ENCODE data around the gene EYS.
"Not testable (repeated sequence)": the region's sequence is repeated elsewhere in the genome, so short reads cannot be mapped to it uniquely, and the experiment has no call there.

The EYS gene

DNA sequence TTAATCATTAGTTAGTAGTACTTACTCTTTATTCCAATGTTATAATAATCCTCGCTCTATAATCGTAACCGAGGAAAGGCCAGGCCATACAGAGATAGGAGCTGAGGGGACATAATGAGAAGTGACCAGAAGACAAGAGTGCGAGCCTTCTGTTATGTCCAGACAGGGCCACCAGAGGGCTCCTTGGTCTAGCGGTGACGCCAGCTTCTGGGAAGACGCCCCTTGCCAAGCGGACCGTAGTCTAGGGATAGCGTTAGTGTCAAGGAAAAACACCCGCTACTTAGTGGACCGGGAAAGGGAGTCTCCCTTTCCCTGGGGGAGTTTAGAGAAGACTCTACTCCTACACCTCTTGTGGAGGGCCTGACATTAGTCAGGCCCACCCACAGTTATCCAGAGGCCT lies 1237.6 kb downstream of the EYS start:
- DNase-seq (ENCODE audit: low spot score): not testable (repeated sequence)

DNA sequence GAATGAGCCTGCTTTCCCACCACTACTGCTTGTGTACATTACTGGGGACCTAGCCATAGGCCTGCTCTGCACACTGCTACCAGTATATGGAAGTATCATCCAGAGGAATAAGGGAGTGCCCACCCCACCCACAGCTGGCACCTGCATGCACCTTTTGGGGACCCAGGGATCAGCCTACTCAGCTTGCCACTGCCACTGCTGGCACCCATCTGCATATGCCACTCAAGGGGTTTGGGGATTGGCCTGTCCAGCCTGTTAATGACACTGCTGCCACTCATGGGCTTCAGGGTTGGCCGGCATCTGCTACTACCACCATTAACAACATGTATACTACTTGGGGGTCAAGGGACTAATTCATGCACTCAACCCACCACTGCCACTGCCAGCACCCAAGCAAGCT lies 1239.4 kb downstream of the EYS start:
- no peak for DNase-seq (ENCODE audit: low spot score)

- DNase-seq (ENCODE audit: low spot score): no peak
These were observed 1247.5 kb downstream of the EYS start for GRCh38 chr6:64459411-64459944.

GRCh38 chr6:64448101-64448500 lies 1258.9 kb downstream of the EYS start:
- DNase-seq (ENCODE audit: low spot score): not testable (repeated sequence)

- no peak for DNase-seq (ENCODE audit: low spot score)
These were observed 1262.0 kb downstream of the EYS start for GRCh38 chr6:64445038-64445437.

GRCh38 chr6:64439274-64439673 lies 1267.8 kb downstream of the EYS start:
- no peak for DNase-seq (ENCODE audit: low spot score)

- DNase-seq (ENCODE audit: low spot score): no peak
These were observed 1269.0 kb downstream of the EYS start for GRCh38 chr6:64437996-64438395.

- DNase-seq (ENCODE audit: low spot score): no peak
These were observed 1277.1 kb downstream of the EYS start for GRCh38 chr6:64429926-64430325.

DNA sequence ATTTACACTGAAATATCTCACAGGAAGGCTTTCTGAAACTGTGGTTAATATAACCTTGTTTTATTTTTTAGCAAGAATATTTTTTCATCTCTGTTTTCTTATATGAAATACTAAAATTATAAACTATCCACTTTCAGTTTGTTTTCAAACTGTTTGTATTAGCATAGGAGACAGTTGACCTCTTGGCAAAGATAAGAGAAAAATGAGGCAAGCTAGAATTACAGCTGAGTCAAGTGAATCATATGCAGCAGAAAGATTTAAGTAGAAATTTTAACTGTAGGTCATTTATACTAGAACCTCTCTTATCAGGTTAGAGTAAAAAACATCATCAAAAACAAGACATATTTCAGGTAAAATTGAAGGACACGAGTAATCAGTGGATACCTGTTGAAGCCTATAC lies 1278.8 kb downstream of the EYS start:
- DNase-seq (ENCODE audit: low spot score): no peak

DNA sequence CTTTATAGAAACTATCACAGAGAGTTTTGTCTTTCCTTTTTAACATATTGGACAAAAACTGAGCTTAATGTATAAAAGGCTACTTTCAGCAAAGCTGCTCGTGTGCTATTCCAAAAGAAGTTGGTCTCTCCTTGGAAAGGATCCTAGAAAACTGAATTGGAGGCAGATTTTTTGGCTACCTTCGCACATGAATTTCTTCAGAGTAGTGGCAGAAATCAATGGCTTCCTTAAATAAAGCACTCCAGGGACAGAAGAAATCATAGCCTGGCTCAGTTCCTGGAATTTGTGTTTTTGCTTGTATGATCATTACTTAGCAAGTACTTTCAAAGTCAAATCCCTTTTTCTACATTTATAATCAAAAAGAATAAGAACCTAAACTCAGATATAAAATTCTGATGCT lies 1291.1 kb downstream of the EYS start:
- DNase-seq (ENCODE audit: low spot score): peak; percentile 2

- DNase-seq (ENCODE audit: low spot score): no peak
These were observed 1295.8 kb downstream of the EYS start for GRCh38 chr6:64411226-64411625.

GRCh38 chr6:64409948-64410347 lies 1297.1 kb downstream of the EYS start:
- no peak for DNase-seq (ENCODE audit: low spot score)

DNA sequence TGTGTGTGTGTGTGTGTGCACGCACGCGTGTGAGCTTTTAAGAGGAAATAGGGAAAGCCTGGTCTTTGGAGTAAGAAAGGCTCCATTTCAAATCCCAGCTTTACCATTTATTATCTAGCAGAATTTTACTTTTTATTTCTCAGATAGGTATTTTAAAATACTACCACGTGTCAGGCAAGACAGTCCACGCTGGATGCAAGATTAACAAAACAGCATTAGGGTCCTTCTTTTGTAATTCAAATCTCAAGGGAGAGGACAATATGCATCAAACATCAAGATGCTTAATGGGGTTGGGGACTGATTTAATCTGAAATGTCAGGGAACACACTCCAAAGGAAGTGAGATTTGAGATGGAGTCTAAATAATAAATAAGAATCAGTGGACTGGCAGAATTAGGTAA lies 1302.6 kb downstream of the EYS start:
- DNase-seq (ENCODE audit: low spot score): no peak

GRCh38 chr6:64383277-64383676 lies 1323.7 kb downstream of the EYS start:
- DNase-seq (ENCODE audit: low spot score): no peak

DNA sequence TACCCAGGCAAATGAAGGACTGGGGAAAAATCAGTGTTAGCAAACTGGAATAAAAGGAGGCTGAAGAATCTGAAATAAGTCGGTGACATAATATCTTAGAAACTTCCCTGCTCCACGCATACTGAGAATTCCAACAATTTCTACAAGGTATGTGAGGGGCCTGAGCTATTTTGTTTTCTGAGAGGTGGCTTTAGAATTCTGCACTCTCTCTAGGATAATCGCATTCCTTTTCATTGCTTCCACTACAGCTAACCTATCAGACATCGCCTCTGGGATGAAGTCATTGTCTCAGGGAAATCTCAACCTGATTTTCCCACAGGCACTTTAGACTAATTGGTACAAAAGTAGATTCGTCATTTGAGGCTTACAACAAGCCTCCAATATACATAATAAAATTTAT lies 1330.6 kb downstream of the EYS start:
- no peak for DNase-seq (ENCODE audit: low spot score)

DNA sequence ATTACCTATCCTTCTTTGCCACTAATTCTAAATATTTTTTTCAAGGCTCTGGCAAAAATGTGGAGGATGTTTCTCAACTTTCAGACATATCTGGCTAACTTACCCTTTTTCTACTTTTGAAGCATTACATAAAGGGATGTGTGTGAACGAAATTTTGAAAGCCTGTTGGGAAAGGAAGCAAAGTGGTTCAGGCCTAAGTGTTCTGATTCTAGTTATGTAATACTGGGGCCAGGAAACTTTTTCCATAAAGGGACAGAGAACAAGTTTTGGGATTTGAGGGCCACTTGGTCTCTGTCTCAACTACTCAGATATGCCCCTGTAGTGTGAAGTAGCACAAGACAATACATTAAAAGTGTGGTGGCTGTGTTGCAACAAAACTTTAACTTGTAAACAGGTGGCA lies 1349.6 kb downstream of the EYS start:
- no peak for DNase-seq (ENCODE audit: low spot score)

DNA sequence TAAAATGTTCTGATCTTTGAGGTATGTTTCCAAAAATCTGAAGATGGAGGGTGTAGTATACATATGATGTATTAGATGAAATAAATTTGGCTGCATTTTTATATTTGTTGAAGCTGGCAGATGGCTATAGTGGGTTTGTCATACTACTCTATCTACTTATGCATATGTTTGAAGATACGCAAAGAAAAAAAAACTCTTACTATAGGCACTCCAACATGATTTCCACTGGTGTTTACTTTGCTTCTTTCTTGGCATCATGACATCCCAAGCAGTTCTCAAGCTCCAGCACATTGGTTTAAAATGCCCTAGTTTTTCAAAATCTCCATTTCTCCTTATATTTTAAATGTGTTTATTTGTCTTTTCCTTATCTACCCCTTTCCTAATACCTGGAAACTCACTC lies 1359.6 kb downstream of the EYS start:
- DNase-seq (ENCODE audit: low spot score): no peak

- no peak for DNase-seq (ENCODE audit: low spot score)
These were observed 1371.8 kb downstream of the EYS start for GRCh38 chr6:64335195-64335594.

- DNase-seq (ENCODE audit: low spot score): no peak
These were observed 1372.4 kb downstream of the EYS start for GRCh38 chr6:64334636-64335035.

DNA sequence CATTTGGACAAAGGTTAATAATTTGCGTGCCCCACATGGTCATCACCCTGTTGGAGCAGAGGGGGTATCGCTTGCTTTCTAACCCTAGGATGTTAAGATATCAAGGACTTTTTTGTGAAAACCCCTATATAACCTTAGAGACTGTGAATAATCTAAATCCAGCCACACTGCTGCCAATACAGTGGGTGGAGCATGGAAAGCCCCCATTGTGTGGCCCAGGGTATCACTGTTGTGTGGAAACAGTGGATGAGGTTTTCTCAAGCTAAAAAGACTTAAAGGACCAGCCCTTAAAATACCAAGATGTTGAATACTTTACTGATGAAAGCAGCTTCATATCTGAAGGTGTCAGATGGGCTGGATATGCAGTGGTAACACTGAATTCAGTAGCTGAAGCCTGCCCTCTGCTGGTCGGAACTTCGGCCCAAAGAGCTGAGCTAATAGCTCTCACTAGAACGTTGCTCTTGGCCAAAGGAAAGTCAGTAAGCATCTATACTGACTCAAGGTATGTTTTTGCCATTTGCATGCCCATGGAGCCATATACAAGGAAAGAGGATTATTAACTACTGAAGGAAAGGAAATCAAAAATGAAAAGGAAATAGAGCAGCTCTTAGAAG lies 1376.2 kb downstream of the EYS start:
- DNase-seq (ENCODE audit: low spot score): peak; percentile 73

GRCh38 chr6:64326939-64327338 lies 1380.1 kb downstream of the EYS start:
- no peak for DNase-seq (ENCODE audit: low spot score)

- no peak for DNase-seq (ENCODE audit: low spot score)
These were observed 1381.9 kb downstream of the EYS start for GRCh38 chr6:64325093-64325492.

GRCh38 chr6:64310214-64310613 lies 1396.8 kb downstream of the EYS start:
- no peak for DNase-seq (ENCODE audit: low spot score)

Data from Ammon's horn (tissue), 1 donor.